Stimulated activated naive CD8-positive, alpha-beta T cell treated with anti-CD3 and anti-CD28 coated beads, Interleukin-15, Interleukin-2, amounts not matched to agents 100 U/mL and 50 U/mL, for 24 hours (primary cell): ENCODE measurements around the gene PRKG1.
"Not testable (repeated sequence)": the region's sequence is repeated elsewhere in the genome, so short reads cannot be mapped to it uniquely, and the experiment has no call there.

Experiments used
- ATAC-seq: fragments of 150-1000 bp; cut with Tn5 transposase; one replicate; pipeline ENCODE4 v1.10.0; 2021
- DNase-seq: peaks from one replicate; pipeline ENCODE4 v3.0.0; 2021

PRKG1 gene

DNA sequence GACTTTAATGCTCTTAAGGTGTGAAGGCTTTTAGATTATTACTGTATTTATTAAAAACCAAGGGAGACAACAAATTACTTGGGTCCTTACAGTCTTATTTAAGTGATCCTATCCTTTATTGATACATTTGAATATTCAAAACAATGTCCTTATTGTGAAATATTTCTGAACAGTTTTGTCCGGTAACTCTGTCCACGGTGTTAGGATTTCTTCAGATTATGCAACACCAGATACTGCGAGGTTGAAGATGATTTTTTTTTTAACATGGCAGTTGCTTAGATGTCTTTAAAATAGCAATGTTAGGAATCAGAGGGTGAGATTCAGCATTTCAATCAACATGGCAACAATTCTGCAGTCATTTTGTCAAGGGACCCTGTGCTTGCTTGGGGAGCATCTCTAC, 448.6 kb downstream of the PRKG1 start:
- no peak for ATAC-seq
- no peak for DNase-seq

DNA sequence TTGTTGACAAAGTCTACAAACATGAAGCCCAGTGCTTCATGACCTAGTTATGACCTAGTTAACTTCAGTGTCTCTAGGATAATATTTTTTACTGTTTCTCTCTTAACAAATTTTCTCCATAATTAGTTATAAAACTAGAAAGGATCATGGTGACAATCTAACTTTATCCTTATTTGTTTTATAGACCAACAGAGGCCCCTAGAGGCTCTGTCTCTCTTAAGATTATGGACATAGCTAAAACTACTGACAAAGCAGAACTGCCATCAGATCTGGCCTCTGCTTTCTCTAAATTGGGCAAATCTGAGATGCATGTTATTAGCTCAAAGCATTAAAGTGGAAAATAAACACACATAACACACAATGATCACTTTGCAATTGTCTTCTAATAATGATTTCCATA, 449.2 kb downstream of the PRKG1 start:
- ATAC-seq (no peak), DNase-seq (no peak)

DNA sequence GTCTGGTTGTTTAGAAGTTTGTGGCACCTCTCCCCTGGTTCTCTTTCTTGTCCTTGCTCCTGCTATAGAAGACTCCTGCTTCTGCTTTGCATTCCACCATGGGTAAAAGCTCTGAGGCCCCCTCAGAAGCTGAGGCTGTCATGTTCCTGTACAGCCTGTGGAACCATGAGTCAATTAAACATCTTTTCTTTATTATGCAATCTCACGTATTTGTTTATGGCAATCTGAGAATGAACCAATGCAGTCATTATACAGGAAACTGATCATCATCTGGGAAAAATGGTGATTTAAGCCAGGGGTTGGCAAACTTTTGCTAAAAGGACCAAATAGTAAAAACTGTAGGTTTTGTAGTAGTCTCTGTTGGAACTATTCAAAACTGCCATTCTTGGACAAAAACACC, 449.8 kb downstream of the PRKG1 start:
- no peak for ATAC-seq
- DNase-seq, result no peak

DNA sequence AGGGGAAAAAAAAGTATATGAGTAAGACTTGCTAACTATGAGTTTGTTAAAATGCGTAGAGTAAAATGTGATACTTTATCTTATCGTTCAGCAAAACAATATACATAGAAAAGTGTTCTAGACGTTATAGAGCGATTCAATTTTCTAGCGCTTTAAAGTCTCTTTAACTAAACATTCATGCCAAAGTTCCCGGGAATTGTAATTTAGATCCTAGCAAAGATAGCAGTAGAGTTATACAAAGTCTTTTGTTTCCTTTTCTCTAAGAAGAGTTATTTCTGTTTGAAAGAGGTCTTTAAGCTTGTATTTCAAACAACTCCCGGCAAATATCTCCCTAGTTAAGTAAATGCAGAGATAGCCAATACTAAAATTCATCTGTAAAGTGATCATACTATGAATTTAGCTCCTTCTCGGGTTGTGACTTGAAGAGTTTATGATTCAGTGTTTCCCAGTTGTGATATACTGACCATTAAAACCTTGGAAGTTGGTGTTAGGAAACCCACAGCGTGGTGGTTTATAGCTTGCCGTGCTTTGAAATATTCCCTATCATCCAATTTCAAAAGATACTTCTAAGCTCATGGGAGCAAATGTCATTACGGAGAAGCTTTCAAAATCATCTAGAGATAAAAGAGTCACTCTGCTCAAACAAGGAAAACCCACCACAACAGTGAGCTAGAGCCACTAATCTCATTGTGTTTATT, 453.4 kb downstream of the PRKG1 start:
- ATAC-seq (no peak), DNase-seq (no peak)

DNA sequence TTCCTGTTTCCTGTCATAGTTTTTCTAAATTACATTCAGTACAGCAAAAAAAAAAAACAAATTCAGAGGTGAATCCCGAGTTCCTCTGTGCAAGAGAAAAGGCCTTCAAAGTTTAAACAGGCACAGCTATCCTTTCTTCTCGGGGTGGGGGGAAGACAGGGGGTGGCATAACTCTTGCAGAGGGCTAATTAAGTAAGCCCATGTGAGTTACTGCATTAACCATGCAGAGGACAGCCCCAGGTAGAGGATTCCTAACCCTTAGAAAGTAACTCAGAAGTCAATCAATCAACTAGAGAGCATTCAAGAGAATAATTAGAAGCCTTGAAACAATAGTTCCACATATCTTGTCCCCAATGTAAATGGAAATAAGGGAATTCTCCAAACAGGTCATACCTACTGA, 454.2 kb downstream of the PRKG1 start:
- no peak for ATAC-seq

DNA sequence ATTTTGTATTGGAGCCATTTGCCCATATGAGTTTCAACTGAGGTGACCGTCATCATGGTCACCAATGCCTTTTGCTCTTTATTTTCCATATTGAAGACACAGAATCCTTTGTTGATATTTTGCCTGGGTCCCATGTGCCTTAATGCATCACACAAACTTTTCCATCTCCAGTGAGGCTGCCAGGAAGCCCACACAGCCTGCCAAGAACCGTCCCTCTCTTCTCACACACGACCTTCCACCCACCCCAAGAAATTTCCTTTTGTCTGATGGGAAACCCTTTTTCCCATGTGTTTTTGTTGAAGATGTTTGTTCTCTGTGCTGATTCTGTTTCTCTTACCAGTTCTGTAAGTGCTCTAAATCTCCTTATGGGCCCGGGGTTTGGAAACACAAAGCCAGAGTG, 456.3 kb downstream of the PRKG1 start:
- DNase-seq, result no peak
- ATAC-seq, result no peak

More for the DNA sequence above, 454.2 kb downstream of the PRKG1 start:
- no peak for DNase-seq

DNA sequence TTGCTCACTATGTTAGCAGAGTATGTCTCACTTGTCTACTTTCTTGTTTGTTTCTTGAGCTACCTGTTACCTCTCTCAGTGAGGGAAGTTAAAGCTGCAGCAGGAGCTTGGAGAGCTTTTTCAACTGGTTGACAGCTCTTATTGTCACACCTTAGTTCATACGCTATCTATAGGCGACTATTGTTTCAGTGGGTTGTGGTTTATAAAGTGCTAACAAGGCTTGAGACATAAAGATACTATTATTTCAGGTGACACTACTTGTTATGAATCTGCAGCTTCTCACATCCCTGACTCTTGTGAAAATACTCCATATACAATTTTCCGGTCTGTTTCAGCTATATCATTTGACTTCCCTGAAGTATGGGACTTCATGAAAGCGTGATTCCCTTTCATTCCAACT, 457.8 kb downstream of the PRKG1 start:
- DNase-seq (no peak), ATAC-seq (no peak)

DNA sequence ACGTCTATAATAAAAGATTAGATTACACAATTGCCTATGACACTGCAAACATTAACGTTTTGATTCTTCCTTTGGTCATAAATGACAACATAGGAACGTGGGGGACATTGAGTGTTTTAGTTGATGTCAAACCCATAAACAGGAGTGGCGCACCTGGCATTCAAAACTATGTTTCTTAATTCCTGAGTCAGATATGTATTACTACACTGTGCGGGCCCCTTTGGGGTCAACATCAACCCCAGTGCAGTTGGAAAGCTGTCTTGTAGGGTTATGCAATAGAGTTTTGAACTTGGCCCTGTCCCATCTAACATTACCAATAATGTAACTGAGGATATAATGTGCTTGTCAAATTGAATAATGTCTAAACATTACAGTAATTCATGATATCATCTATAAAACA, 468.6 kb downstream of the PRKG1 start:
- DNase-seq (no peak), ATAC-seq (no peak)

DNA sequence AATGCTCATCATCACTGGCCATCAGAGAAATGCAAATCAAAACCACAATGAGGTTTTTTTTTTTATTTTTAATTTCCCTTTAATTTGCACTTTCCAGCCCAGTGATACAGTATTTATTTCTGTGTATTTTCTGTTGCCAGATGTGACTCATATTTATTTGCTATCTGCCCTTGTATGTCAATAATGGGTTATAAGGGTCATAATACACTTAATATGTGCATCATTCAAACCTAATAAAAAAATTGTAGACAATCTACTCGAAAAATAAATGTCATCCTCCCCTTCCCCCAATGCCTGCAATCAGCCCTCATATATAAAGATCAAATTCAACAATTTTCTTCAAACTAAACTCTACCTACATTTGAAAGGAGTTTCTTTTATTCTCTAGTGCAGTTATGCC, 470.6 kb downstream of the PRKG1 start:
- DNase-seq, result no peak
- no peak for ATAC-seq

DNA sequence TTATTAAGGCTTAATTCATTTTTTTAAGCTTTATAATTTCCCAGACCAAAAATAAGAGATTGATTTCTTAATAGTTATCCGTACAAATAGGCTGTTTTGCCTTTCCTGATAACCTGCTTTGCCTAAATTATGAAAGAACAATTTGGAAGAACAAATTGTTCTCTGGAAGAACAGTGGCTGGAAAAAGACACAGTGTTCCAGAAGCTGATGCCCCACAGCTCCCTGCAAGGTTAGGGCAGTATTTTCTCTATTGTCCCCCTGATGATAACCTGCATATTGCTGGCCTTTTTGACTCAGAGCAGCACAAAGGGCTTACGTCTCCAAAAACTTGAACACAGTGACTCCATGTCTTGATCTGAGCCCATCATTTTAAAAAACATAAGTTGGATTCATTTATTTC, 473.7 kb downstream of the PRKG1 start:
- ATAC-seq (no peak), DNase-seq (no peak)

DNA sequence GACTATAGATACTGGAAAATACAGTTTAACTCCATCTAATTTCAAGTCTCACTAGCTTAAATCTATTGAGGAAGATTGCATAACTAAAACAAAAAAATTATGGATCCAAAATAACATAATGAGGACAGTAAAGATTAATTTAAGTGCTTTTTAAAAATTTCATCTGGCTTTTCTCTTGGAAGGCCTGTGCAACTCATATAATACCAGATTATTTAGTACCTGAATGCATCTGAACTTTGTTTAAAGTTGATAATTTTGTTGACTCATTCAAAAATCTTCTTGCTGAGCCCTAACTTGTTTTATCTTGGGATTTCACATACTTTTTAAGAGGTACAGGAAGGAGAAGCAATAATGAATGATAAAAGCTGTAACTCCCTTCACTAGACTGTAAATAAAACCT, 478.6 kb downstream of the PRKG1 start:
- DNase-seq, result no peak
- no peak for ATAC-seq

DNA sequence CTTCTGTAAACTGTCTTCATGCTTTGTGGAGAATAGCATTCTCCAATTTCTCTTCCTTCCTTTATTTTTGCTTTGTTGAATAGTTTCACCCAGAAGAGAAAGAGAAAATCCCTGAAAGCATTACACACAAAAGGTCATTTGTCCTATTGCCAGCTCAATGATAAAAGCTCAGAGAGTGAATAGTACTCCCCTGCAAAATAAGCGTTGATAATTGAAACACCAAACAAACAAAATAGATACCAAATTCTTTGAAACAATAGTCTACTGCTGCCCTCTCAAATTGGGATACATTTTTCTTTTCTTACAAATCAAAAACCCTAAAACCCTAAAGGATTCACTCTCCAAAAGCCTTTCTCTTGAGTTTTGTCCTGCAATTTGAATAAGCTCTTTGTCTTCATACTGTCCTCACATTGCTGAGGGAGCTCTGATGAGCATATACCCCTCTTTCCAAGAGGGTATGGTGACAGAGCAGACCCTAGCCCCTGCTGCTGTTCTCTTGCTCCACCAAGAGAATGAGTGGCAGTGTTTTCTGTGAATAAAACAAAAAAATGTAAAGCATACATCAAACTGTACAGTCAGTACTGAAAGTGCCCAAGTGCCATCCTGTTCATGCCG, 490.7 kb downstream of the PRKG1 start:
- no peak for DNase-seq
- ATAC-seq, result no peak

DNA sequence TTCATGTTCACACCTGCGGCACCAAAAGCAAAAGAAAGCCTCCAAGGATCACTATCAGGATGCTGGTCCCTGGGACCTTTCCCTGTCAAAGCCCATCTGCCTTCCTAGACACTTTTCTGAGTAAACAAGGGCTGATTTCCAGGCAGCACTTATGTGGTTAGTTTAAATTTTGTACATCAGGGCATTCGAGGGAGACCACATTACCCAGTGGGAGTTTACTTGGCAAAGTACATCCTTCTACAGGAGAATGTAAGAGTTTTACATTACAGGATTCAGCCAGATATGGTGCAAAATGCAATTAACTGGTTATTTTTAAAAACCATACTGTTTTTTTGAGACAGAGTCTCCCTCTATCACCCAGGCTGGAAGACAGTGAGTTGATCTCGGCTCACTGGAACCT, 493.0 kb downstream of the PRKG1 start:
- ATAC-seq (no peak), DNase-seq (no peak)

DNA sequence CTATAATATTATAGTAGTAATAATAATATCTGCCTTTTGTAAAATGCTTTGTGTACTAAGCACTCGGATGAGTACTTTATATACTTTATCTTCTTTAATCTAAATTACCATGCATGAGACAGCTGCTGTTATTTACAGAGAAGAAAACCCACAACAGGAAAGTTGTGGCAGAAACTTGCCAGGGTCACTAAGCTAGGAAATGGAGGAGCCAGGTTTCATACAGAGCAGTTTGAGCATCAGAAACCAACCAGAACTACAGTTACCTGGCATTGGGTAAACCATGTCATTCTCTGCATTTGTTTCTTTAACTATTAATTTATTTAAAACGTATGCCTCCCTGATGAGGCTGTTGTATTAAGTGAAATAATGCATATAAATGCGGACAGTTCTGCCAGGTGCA, 495.2 kb downstream of the PRKG1 start:
- no peak for ATAC-seq
- no peak for DNase-seq

DNA sequence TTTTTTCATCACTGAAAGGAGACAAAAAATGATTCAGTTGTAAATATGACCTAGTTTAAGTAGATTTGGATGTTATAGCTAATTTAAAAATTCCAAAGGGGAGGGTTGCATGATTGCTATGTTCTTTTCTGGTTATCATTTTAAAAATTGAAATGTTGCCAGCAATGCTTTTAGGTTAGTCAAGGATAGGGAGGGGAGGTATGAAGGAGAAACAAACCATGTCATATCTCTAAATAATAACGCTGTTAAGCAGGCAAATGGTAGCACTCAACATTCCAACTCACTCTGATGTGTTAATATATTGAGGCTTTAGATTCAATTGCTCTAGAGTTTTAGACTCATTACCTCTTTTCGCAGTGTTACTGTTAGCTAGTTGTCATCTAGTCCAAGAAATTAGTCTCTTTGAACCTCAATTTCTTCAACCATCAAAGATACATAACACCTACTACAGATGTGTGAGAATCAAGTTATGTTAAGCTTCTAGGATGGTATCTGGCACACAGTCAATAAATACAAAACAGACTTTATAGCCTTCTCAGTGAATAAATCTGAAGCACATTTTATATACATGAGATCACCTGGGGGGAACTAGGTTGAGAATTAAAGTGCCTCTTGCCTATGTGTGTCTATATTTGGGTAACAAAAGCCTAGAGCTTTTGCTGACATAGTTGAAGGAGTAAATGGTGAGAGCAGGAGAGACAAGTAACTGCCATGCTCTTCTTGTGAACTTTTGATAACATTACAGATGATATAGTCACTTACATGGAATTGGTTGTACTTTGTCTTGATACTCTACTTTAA, 500.2 kb downstream of the PRKG1 start:
- DNase-seq, result no peak
- no peak for ATAC-seq

DNA sequence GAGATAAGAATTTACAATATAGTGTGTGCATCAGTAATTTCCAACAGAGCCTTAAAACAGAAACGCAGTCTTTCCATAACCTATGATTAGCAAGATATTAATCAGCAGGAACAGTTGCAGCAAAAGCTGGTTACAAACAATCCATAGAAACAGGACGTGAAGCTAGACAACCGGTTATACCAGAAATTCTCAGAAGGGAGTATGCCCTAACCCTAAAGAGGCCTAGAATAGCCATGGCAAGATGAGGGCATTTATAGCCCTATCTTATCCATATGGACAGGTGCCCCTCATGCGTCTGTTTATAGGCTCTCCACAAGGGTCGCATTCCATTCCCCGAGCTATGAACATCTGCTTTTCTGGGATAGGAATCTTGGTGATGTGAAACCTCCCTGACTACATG, 506.9 kb downstream of the PRKG1 start:
- not testable (repeated sequence) for ATAC-seq

DNA sequence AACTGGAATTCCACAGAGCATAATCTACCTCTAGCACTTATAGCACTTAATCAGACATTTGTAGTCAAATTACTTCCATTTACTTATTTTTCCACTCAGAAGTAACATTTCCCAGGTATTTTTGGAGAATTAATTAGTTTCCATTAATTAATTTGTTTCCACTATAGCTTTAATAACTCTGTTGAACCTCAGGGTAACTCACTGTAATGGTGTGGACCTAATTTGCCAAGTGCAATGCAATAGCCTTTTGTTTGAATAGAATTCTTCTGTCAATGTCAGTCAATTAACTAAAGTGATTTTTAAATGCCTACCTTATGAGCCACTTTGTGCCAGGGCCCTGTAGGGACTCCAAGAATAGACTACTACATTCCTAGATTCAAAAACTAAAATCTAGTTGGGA, 509.7 kb downstream of the PRKG1 start:
- ATAC-seq (no peak), DNase-seq (no peak)

More for the DNA sequence above, 506.9 kb downstream of the PRKG1 start:
- not testable (repeated sequence) for DNase-seq

DNA sequence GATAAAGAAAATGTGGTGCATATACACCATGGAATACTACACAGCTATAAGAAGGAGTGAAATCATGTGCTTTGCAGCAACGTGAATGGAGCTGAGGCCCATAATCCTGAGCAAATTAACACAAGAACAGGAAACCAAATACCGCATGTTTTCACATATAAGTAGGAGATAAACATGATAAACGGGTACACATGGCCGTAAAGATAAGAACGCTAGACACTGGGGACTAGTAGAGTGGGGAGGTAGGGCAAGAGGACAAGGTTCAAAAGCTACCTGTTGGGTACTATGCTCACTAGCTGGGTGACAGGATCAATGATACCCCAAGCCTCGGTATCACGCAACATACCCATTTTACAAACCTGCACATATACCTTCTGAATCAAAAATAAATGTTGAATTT, 511.5 kb downstream of the PRKG1 start:
- ATAC-seq (no peak), DNase-seq (no peak)

DNA sequence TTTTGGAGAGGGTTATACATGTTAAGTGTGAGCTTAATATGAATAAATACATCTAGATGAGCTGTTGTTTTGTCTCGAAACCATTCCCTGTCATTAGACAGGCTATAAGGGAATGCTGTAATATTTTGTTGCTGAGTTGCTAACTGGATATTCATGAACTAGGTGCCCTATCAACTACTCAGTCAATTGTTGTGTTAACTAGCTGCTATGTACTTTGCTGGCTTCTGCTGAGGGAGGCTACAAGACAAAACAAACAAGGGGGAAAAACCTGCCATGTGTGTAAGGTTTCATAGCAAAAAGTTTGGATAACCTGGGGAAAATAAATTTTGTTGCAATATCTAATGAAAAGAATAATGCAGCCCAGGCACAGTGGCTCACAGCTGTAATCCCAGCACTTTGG, 514.7 kb downstream of the PRKG1 start:
- ATAC-seq (no peak), DNase-seq (no peak)

DNA sequence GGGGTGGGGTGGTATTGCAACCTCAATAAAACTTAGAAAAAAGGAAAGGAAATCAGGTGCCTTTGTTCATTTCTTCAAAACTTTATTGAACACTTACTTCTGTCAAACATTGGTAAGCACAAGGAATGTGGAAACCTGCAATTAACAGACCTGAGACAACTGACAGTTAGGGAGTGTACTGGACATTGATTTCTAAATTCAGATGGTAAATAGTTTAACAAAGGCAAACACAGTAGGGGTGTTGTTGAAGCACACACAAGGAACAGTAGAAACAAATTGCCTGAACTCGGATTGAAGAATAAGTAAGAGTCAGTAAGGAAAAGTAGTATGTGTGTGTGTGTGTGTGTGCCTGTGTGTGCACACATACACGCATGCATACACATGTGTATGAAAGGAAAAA, 516.5 kb downstream of the PRKG1 start:
- DNase-seq (no peak), ATAC-seq (no peak)

DNA sequence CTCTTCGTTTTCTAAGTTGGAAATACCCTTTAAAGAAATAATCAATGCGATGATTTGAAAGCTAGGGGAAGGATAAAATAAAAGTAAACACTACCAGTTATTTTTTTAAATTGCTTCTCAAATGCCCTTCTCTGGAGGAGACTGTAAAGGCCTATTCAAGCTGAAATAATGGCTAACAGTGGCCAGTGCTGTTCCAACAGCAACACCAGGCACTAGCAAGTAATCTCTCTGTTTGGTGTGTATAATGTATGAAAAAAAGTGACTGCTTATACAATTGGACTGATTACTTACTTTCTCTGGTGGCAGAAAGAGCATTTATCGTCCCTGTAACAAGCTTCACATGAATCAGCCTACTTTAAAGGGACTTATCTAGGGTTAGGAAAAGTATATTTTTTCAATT, 522.4 kb downstream of the PRKG1 start:
- ATAC-seq (no peak), DNase-seq (no peak)

DNA sequence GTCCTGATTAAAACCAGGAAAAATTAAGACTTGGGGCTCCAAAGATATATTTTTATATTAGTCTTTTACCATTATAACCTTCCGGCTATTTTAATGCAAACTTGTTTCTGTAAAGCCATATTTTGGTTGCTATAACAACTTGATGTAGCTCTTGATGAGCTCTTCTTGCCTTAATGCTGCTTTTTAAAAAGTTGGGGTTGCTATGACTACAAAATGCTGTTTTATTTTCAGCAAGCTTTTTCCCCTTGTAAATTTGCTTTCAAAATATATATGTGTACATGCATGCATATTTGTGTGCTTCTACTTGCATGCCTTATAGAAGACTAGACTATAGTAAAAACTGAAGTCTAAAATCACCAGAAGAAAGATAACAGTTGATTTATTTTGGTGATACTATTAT, 525.4 kb downstream of the PRKG1 start:
- no peak for DNase-seq
- ATAC-seq, result no peak

DNA sequence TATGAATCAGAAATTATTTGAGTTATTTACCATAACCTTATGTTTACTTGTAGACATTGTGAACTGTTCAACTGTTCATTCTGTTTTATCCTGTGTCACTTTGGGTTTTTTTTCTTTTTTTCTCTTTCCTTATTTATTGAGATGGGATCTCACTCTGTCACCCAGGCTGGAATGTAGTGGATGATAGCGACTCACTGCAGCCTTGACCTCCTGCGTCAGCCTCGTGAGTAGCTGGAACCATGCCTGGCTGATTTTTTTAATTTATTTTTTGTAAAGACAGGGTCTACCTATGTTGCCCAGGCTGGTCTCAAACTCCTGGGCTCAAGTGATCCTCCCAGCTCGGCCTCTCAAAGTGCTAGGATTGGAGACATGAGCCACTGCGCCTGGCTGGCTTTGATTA, 528.0 kb downstream of the PRKG1 start:
- DNase-seq, result no peak
- ATAC-seq, result no peak

DNA sequence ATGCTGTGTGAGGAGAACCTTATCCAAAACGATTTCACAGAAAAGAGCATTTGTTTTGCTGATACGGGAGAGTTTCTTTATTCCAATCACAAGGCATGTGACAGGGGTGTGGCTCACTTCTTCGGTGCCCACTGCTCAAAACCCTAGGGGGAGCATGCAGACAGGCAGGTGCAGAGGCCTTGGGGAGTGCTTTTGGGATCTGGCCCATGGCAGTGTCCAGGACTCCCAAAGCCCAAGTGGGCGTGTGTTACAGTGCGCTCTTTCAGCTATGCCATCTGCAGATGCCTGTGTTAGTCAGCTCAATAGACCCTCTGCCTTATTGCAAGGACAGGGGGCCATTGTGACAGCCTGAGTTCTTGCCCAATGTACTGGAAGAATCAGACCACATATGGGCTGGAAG, 530.3 kb downstream of the PRKG1 start:
- DNase-seq (no peak), ATAC-seq (no peak)
